HG02981 (cell line): ENCODE data around the gene COL23A1.

Experiments
- ATAC-seq: cut with Tn5 transposase; IDR thresholded peaks from one replicate; pipeline ENCODE4 v1.9.1; 2021; ENCODE audit warnings: mild to moderate bottlenecking, moderate library complexity; ENCODE audit not compliant: unreplicated experiment

COL23A1 gene

GRCh38 chr5:178191661-178192060, 398.5 kb downstream of the COL23A1 start:
- ATAC-seq: no peak

- no peak for ATAC-seq
Measured at GRCh38 chr5:178189433-178189832, 400.8 kb downstream of the COL23A1 start.
